Activated B cell treated with CpG ODN at 0.5 μM for 24 hours (primary cell): ENCODE measurements around the gene TMEM252. TPM values are rescaled to one million over a fixed set of nuclear protein-coding genes. Genes with fewer than 3 reads are reported as not detected.

Experiments used
- ATAC-seq: fragments of 200-7000 bp; cut with Tn5 transposase; one replicate; pipeline ENCODE4 v1.10.0; 2021; ENCODE audit warnings: low read depth, mild to moderate bottlenecking, moderate library complexity
- CTCF ChIA-PET: fragments of 350-600 bp; sonication (Branson Sonifier 250); formaldehyde crosslinking; loops from one replicate; lab custom pipeline; 2021; ENCODE audit warnings: antibody characterized with exemption; lab: Charles Lee
- POLR2A ChIA-PET: fragments of 350-600 bp; sonication (Branson Sonifier 250); formaldehyde crosslinking; loops from one replicate; lab custom pipeline; 2021; ENCODE audit warnings: antibody characterized with exemption; lab: Charles Lee
- DNase-seq: peaks from one replicate; pipeline ENCODE4 v3.0.0; 2022
- H3K27ac Mint-ChIP-seq: one replicate; pipeline ENCODE4 v1.8.0; 2020; ENCODE audit warnings: mixed read lengths
- H3K27me3 Mint-ChIP-seq: one replicate; pipeline ENCODE4 v1.8.0; 2021; ENCODE audit warnings: mixed read lengths
- H3K36me3 Mint-ChIP-seq: one replicate; pipeline ENCODE4 v1.8.0; 2021; ENCODE audit warnings: low read depth, mixed read lengths
- H3K4me1 Mint-ChIP-seq: one replicate; pipeline ENCODE4 v1.8.0; 2021; ENCODE audit warnings: mixed read lengths
- H3K4me3 Mint-ChIP-seq: one replicate; pipeline ENCODE4 v1.8.0; 2020; ENCODE audit warnings: mild to moderate bottlenecking, mixed read lengths
- H3K9me3 Mint-ChIP-seq: one replicate; pipeline ENCODE4 v1.8.0; 2020; ENCODE audit warnings: mixed read lengths
- intact Hi-C: fragments of 100-400 bp; cut with micrococcal nuclease; formaldehyde crosslinking; loops from one replicate; pipeline ENCODE4 v1.15.1; 2024
- total RNA-seq: library from RNA; stranded (reverse); gene quantifications from 2 replicates; pipeline ENCODE4 v1.2.3, GENCODE V29; 2022
- TF ChIP-seq, protein P1 (sequence below): fragments of 200-600 bp; IDR thresholded peaks from one replicate; pipeline ENCODE4 v1.8.0; 2022; ENCODE audit warnings: antibody characterized with exemption, mild to moderate bottlenecking

Gene TMEM252
- total RNA-seq, 1 donor from 2014 or later, result not detected

- ATAC-seq, result peak; percentile 88
Observed at GRCh38 chr9:68577774-68578591, 37.3 kb upstream of the TMEM252 start.

GRCh38 chr9:68575817-68576216 lies 35.1 kb upstream of the TMEM252 start:
- TF ChIP-seq, protein P1, sequence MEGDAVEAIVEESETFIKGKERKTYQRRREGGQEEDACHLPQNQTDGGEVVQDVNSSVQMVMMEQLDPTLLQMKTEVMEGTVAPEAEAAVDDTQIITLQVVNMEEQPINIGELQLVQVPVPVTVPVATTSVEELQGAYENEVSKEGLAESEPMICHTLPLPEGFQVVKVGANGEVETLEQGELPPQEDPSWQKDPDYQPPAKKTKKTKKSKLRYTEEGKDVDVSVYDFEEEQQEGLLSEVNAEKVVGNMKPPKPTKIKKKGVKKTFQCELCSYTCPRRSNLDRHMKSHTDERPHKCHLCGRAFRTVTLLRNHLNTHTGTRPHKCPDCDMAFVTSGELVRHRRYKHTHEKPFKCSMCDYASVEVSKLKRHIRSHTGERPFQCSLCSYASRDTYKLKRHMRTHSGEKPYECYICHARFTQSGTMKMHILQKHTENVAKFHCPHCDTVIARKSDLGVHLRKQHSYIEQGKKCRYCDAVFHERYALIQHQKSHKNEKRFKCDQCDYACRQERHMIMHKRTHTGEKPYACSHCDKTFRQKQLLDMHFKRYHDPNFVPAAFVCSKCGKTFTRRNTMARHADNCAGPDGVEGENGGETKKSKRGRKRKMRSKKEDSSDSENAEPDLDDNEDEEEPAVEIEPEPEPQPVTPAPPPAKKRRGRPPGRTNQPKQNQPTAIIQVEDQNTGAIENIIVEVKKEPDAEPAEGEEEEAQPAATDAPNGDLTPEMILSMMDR, result no peak
- ATAC-seq (no peak), DNase-seq (no peak)
- Mint-ChIP-seq H3K27ac (no peak overlapping the region), H3K27me3 (no peaks in the 10 kb centered on the region), H3K4me3 (no peak overlapping the region), H3K36me3 (peaks cover 6% of the 10 kb centered on the region), H3K9me3 (peaks cover 6% of the 10 kb centered on the region), H3K4me1 (peaks cover 28% of the 10 kb centered on the region)
- ChIA-PET POLR2A (no interaction called here), CTCF (interaction anchor here (1.2 kb wide), 1 partner anchor 15 kb away, joined by 5 read pairs; no protein-coding TSS in a partner anchor)
- intact Hi-C loops, result no loop called here

More at GRCh38 chr9:68577774-68578591, 37.3 kb upstream of the TMEM252 start:
- intact Hi-C loops, result loop anchor here (1.0 kb wide), 1 partner anchor 31 kb away; no protein-coding TSS in a partner anchor
- DNase-seq, result no peak
- CTCF ChIA-PET, result interaction anchor here (1.0 to 1.2 kb wide), 3 partner anchors 18 to 422 kb away, joined by 3 to 5 read pairs (median 3); no protein-coding TSS in a partner anchor
- H3K4me1 Mint-ChIP-seq, result peaks cover 28% of the 10 kb centered on the region
- TF ChIP-seq, protein P1, result no peak
- peak overlapping the region; percentile 39 for H3K4me3 Mint-ChIP-seq
- H3K36me3 Mint-ChIP-seq, result no peaks in the 10 kb centered on the region
- no peaks in the 10 kb centered on the region for H3K9me3 Mint-ChIP-seq
- H3K27me3 Mint-ChIP-seq, result no peaks in the 10 kb centered on the region
- no peak overlapping the region for H3K27ac Mint-ChIP-seq
- POLR2A ChIA-PET, result interaction anchor here (0.7 kb wide), 1 partner anchor 66 kb away, joined by 3 read pairs; no protein-coding TSS in a partner anchor

GRCh38 chr9:68574150-68574549 lies 33.5 kb upstream of the TMEM252 start:
- no peak for ATAC-seq
- Mint-ChIP-seq H3K9me3 (peaks cover 6% of the 10 kb centered on the region), H3K36me3 (peaks cover 6% of the 10 kb centered on the region), H3K27ac (no peak overlapping the region), H3K27me3 (no peaks in the 10 kb centered on the region), H3K4me3 (no peak overlapping the region), H3K4me1 (peaks cover 23% of the 10 kb centered on the region)
- CTCF ChIA-PET, result interaction anchor here (3.5 kb wide), 1 partner anchor 14 kb away, joined by 11 read pairs; no protein-coding TSS in a partner anchor
- POLR2A ChIA-PET, result no interaction called here
- TF ChIP-seq, protein P1, result no peak
- DNase-seq, result no peak
- intact Hi-C loops, result no loop called here

GRCh38 chr9:68567565-68567964 lies 26.9 kb upstream of the TMEM252 start:
- DNase-seq (no peak), ATAC-seq (no peak)
- Mint-ChIP-seq H3K4me3 (no peak overlapping the region), H3K36me3 (peaks cover 6% of the 10 kb centered on the region), H3K9me3 (peaks cover 5% of the 10 kb centered on the region), H3K4me1 (peaks cover 5% of the 10 kb centered on the region), H3K27ac (no peak overlapping the region), H3K27me3 (peaks cover 6% of the 10 kb centered on the region)
- intact Hi-C loops, result loop anchor here (5.0 kb wide), 1 partner anchor 980 kb away; no protein-coding TSS in a partner anchor
- TF ChIP-seq, protein P1, result no peak
- ChIA-PET POLR2A (no interaction called here), CTCF (interaction anchor here (0.7 to 2.0 kb wide), 16 partner anchors 8 to 432 kb away, joined by 3 to 12 read pairs (median 3); partner anchors contain the start of gene TMEM252)

GRCh38 chr9:68562461-68562860 lies 21.8 kb upstream of the TMEM252 start:
- Mint-ChIP-seq H3K4me3 (no peak overlapping the region), H3K27me3 (peaks cover 7% of the 10 kb centered on the region), H3K9me3 (no peaks in the 10 kb centered on the region), H3K4me1 (peaks cover 18% of the 10 kb centered on the region), H3K27ac (no peak overlapping the region), H3K36me3 (no peaks in the 10 kb centered on the region)
- TF ChIP-seq, protein P1, result no peak
- ATAC-seq (no peak), DNase-seq (no peak)
- POLR2A ChIA-PET, result no interaction called here
- intact Hi-C loops, result no loop called here
- CTCF ChIA-PET, result interaction anchor here (1.0 kb wide), 1 partner anchor 10 kb away, joined by 3 read pairs; no protein-coding TSS in a partner anchor
